ENCODE results near the gene GGA1.

DNA sequence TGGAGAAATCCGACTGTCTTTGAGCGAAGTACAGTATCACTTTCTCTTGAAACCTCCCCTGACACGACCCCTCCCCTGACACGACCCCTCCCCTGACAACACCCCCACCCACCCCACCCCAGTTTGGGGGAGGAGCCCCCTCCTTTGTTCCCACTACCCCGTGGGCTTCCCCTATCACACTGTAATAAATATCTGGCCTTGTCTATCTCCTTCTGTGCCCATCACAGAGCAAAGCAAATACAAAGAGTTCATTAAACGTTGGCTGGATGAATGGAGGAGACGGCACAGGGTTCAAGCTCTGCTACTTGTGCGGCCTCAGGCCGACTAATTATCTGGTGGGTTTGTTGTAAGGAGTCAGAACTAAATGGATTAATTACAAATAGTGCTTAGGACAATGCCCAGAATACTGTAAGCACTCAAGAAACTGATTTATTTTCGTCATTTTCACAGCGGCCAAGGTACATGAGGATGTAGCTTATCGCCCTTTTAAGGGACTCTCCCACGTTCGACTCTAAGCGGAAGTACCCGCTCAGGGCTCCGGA is 628 bp upstream of the GGA1 start:
- no peak for TF ChIP-seq GTF2A2 (tag; IDR thresholded peaks at IDR 0.05)
- TF ChIP-seq COPS2 (conservative IDR thresholded peaks at IDR 0.05), result no peak
- TF ChIP-seq SP1 (CRISPR knock-in tag; IDR thresholded peaks at IDR 0.05), result no peak
- TF ChIP-seq PHF20 (IDR thresholded peaks at IDR 0.05; ENCODE audit: partially characterized antibody), result no peak
- TF ChIP-seq POLR2A (conservative IDR thresholded peaks at IDR 0.05), result no peak
- TF ChIP-seq, protein P1, sequence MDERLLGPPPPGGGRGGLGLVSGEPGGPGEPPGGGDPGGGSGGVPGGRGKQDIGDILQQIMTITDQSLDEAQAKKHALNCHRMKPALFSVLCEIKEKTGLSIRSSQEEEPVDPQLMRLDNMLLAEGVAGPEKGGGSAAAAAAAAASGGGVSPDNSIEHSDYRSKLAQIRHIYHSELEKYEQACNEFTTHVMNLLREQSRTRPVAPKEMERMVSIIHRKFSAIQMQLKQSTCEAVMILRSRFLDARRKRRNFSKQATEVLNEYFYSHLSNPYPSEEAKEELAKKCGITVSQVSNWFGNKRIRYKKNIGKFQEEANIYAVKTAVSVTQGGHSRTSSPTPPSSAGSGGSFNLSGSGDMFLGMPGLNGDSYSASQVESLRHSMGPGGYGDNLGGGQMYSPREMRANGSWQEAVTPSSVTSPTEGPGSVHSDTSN (CRISPR knock-in tag; IDR thresholded peaks at IDR 0.05; ENCODE audit: low read depth), result no peak
- TF ChIP-seq, protein P1 (tag; conservative IDR thresholded peaks at IDR 0.05; ENCODE audit: low read depth), result no peak
- TF ChIP-seq CC2D1A (IDR thresholded peaks at IDR 0.05), result no peak
- TF ChIP-seq, protein P2, sequence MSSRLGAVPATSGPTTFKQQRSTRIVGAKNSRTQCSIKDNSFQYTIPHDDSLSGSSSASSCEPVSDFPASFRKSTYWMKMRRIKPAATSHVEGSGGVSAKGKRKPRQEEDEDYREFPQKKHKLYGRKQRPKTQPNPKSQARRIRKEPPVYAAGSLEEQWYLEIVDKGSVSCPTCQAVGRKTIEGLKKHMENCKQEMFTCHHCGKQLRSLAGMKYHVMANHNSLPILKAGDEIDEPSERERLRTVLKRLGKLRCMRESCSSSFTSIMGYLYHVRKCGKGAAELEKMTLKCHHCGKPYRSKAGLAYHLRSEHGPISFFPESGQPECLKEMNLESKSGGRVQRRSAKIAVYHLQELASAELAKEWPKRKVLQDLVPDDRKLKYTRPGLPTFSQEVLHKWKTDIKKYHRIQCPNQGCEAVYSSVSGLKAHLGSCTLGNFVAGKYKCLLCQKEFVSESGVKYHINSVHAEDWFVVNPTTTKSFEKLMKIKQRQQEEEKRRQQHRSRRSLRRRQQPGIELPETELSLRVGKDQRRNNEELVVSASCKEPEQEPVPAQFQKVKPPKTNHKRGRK (tag; IDR thresholded peaks at IDR 0.05), result no peak
- TF ChIP-seq, protein P3, sequence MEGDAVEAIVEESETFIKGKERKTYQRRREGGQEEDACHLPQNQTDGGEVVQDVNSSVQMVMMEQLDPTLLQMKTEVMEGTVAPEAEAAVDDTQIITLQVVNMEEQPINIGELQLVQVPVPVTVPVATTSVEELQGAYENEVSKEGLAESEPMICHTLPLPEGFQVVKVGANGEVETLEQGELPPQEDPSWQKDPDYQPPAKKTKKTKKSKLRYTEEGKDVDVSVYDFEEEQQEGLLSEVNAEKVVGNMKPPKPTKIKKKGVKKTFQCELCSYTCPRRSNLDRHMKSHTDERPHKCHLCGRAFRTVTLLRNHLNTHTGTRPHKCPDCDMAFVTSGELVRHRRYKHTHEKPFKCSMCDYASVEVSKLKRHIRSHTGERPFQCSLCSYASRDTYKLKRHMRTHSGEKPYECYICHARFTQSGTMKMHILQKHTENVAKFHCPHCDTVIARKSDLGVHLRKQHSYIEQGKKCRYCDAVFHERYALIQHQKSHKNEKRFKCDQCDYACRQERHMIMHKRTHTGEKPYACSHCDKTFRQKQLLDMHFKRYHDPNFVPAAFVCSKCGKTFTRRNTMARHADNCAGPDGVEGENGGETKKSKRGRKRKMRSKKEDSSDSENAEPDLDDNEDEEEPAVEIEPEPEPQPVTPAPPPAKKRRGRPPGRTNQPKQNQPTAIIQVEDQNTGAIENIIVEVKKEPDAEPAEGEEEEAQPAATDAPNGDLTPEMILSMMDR (IDR thresholded peaks at IDR 0.05 in 2 of 3, conservative IDR thresholded peaks at IDR 0.05 in 1 of 3; ENCODE audit: insufficient read depth in 2 of 3, low read depth in 1 of 3, low read length in 3 of 3), result no peak
- TF ChIP-seq ZNF668 (CRISPR knock-in tag; IDR thresholded peaks at IDR 0.05), result no peak
- TF ChIP-seq, protein P4, sequence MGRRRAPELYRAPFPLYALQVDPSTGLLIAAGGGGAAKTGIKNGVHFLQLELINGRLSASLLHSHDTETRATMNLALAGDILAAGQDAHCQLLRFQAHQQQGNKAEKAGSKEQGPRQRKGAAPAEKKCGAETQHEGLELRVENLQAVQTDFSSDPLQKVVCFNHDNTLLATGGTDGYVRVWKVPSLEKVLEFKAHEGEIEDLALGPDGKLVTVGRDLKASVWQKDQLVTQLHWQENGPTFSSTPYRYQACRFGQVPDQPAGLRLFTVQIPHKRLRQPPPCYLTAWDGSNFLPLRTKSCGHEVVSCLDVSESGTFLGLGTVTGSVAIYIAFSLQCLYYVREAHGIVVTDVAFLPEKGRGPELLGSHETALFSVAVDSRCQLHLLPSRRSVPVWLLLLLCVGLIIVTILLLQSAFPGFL (CRISPR knock-in tag; IDR thresholded peaks at IDR 0.05), result no peak

All from K562 (cell line).